ENCODE data around the gene SIAE. TPM values are rescaled to one million over a fixed set of nuclear protein-coding genes. Genes with fewer than 3 reads are reported as not detected.

Gene SIAE
- total RNA-seq, 1 donor from 2014 or later: 4.8 TPM

DNA sequence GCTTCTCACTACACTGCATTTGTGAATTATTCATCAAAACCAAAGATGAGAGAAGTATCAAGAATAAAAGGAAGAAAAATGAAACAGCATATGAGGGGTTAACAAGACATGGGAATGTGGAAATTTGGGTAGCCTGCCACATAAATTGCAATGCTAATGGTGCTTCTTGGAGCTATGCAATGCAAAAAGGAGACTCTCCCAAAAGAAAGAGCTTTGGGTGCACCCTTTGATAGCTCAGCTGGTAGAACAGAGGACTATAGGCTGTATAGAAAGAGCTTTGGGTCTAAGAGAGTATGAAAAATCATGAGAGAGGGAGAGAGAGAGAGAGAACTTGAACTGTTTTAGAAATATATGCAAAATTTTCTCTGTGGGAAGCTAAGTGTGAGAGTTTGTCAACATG is 26.5 kb upstream of the SIAE start:
- Histone ChIP-seq H3K4me1 (no peaks in the 10 kb centered on the region), H3K27ac (no peak overlapping the region), H3K9me3 (no peaks in the 10 kb centered on the region), H3K36me3 (no peaks in the 10 kb centered on the region), H3K4me3 (no peak overlapping the region), H3K27me3 (no peaks in the 10 kb centered on the region)
- no peak for TF ChIP-seq CTCF (IDR thresholded peaks at IDR 0.05)
- intact Hi-C loops (cut with DNase I): no loop called here
- DNase-seq (ENCODE audit: low spot score in 2 of 2): no peak

DNA sequence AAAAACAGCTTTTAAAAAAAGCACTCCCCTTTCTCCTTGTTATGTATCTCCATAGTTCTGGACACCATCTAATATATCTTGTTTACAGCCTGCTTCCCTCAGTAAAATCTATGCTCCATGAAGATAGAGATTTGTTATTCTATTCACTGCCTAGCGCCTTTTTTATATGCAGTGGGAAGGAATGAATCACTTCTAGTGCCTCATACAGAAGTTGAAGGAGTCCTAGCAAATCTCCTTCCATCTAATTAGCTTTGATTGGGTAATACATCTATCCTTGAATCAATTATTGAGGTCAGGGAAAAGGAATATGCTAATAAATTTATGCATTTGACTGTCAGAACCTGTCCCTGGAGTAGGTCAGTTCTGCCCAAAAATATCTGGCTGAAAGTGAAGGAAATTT is 26.0 kb upstream of the SIAE start:
- Histone ChIP-seq H3K36me3 (no peaks in the 10 kb centered on the region), H3K4me3 (no peak overlapping the region), H3K4me1 (no peaks in the 10 kb centered on the region), H3K9me3 (no peaks in the 10 kb centered on the region), H3K27ac (no peak overlapping the region), H3K27me3 (no peaks in the 10 kb centered on the region)
- DNase-seq (ENCODE audit: low spot score in 2 of 2): no peak
- no peak for TF ChIP-seq CTCF (IDR thresholded peaks at IDR 0.05)
- intact Hi-C loops (cut with DNase I): no loop called here

DNA sequence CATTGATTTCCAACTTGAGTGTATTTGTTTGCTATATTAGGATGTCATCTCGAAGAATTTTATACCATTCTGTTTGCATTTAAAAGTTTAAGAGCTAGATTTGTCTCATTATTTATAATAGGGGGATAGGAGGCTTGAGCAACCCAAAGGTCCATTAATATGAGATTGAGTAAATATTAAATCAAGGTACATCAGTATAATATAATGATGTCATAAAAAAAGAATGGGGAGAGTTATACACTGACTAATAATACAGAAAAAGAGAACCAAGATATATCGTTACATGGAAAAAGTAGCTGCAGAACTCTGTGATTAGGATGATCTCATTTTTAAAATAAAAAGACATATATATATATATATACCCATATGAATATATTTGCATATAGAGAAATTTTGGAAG is 19.6 kb upstream of the SIAE start:
- no peaks in the 10 kb centered on the region for H3K9me3 ChIP-seq
- TF ChIP-seq CTCF (IDR thresholded peaks at IDR 0.05): no peak

DNA sequence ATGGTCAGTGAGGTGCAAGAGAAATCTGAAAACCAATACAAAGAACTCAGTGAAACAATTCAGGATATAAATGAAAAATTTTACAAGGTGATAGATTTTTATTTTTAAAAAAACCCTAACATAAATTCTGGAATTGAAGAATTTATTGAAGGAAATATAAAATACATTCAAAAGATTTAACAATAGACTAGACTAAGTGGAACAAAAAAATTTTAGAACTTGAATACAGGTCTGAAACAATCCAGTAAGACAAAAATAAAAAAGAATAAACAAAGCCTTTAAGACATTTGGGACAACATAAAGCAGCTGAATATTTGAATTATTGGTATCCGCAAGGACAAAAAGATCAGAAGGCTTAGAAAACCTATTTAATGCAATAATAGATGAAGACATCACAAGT is 8.9 kb upstream of the SIAE start:
- Histone ChIP-seq H3K9me3 (peaks cover 0 to 9% of the 10 kb centered on the region in 2 donors), H3K36me3 (no peaks in the 10 kb centered on the region), H3K4me1 (no peaks in the 10 kb centered on the region), H3K27ac (no peak overlapping the region), H3K4me3 (no peak overlapping the region), H3K27me3 (no peaks in the 10 kb centered on the region)
- no peak for DNase-seq (ENCODE audit: low spot score in 2 of 2)
- TF ChIP-seq CTCF (IDR thresholded peaks at IDR 0.05): no peak
- intact Hi-C loops (cut with DNase I): no loop called here

More for the DNA sequence above, 19.6 kb upstream of the SIAE start:
- H3K27ac ChIP-seq: no peak overlapping the region
- H3K4me1 ChIP-seq: no peaks in the 10 kb centered on the region
- intact Hi-C loops (cut with DNase I): no loop called here
- H3K4me3 ChIP-seq: no peak overlapping the region
- no peak for DNase-seq (ENCODE audit: low spot score in 2 of 2)
- H3K36me3 ChIP-seq: no peaks in the 10 kb centered on the region
- no peaks in the 10 kb centered on the region for H3K27me3 ChIP-seq

- TF ChIP-seq CTCF (IDR thresholded peaks at IDR 0.05): no peak
- intact Hi-C loops (cut with DNase I): no loop called here
Measured at GRCh38 chr11:124681421-124681820, 7.9 kb upstream of the SIAE start.

DNA sequence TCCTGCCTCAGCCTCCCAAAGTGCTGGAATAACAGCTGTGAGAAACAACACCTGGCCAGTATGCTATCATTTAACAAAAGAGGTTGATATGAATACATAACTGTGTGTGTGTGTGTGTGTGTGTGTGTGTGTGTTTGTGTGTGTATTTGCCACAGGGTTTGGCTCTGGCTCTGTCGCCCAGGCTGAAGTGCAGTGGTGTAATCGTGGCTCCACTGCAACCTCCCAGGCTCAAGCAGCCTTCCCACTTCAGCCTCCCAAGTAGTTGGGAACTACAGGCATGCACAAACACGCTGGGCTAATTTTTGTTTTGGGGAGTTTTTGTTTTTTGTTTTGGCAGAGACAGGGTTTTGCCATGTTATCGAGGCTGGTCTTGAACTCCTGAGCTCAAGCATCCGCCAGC is 4.9 kb upstream of the SIAE start:
- no peak overlapping the region for H3K4me3 ChIP-seq
- peaks cover 0 to 9% of the 10 kb centered on the region in 2 donors for H3K9me3 ChIP-seq
- no peaks in the 10 kb centered on the region for H3K36me3 ChIP-seq
- no peak for DNase-seq (ENCODE audit: low spot score in 2 of 2)
- H3K27me3 ChIP-seq: no peaks in the 10 kb centered on the region
- peaks cover 4 to 25% of the 10 kb centered on the region in 2 donors for H3K4me1 ChIP-seq
- TF ChIP-seq CTCF (IDR thresholded peaks at IDR 0.05): no peak
- intact Hi-C loops (cut with DNase I): loop anchor here (5.0 to 10.0 kb wide), 2 partner anchors 39 to 564 kb away; partner anchors contain the start of gene VWA5A
- H3K27ac ChIP-seq: no peak overlapping the region

More at GRCh38 chr11:124681421-124681820, 7.9 kb upstream of the SIAE start:
- Histone ChIP-seq H3K36me3 (no peaks in the 10 kb centered on the region), H3K4me3 (no peak overlapping the region), H3K4me1 (peaks cover 0 to 4% of the 10 kb centered on the region in 2 donors), H3K27me3 (no peaks in the 10 kb centered on the region), H3K27ac (no peak overlapping the region), H3K9me3 (peaks cover 0 to 9% of the 10 kb centered on the region in 2 donors)
- no peak for DNase-seq (ENCODE audit: low spot score in 2 of 2)

All from ascending aorta (tissue), 2 donors.